Prostate gland (tissue), 2 donors: Measurements from ENCODE around the gene MBP.
"Not testable (repeated sequence)": the region's sequence is repeated elsewhere in the genome, so short reads cannot be mapped to it uniquely, and the experiment has no call there.

Source experiments
- POLR2A ChIP-seq: fragments of 450-650 bp; IDR thresholded peaks from one replicate; pipeline ENCODE4 v1.6.1; 2016; ENCODE audit warnings: antibody characterized with exemption, mild to moderate bottlenecking
- POLR2AphosphoS5 ChIP-seq: sonication (generic); formaldehyde crosslinking; IDR thresholded peaks from one replicate; pipeline ENCODE4 v1.6.1; 2017; ENCODE audit warnings: antibody characterized with exemption
- TF ChIP-seq, protein P1 (sequence below), 4 experiments: fragments of 200-600 bp in 2 of 4; fragments of 450-650 bp in 2 of 4; sonication (generic) in 2 of 4; IDR thresholded peaks; 1 replicate in 3 of 4; 2 replicates in 1 of 4; pipeline ENCODE4 v1.5.1; 2016 to 2019; ENCODE audit warnings: antibody characterized with exemption in 4 of 4, mild to moderate bottlenecking in 2 of 4, moderate library complexity in 2 of 4

DNA sequence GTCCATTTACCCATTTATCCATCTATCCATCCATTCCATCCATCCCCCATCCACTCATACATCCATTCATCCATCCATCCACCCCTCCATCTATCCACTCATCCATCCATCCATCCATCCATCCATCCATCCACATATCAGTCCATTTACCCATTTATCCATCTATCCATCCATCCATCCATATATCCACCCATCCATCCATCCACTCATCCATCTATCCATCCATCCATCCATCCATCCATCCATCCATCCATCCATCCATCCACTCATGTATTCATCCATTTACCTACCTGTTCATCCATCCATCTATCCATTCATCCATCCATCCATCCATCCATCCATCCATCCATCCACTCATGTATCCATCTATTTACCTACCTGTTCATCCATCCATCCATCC lies 113.9 kb downstream of the MBP start:
- TF ChIP-seq, protein P1, sequence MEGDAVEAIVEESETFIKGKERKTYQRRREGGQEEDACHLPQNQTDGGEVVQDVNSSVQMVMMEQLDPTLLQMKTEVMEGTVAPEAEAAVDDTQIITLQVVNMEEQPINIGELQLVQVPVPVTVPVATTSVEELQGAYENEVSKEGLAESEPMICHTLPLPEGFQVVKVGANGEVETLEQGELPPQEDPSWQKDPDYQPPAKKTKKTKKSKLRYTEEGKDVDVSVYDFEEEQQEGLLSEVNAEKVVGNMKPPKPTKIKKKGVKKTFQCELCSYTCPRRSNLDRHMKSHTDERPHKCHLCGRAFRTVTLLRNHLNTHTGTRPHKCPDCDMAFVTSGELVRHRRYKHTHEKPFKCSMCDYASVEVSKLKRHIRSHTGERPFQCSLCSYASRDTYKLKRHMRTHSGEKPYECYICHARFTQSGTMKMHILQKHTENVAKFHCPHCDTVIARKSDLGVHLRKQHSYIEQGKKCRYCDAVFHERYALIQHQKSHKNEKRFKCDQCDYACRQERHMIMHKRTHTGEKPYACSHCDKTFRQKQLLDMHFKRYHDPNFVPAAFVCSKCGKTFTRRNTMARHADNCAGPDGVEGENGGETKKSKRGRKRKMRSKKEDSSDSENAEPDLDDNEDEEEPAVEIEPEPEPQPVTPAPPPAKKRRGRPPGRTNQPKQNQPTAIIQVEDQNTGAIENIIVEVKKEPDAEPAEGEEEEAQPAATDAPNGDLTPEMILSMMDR (IDR thresholded peaks at IDR 0.05), result not testable (repeated sequence)
- TF ChIP-seq POLR2A, POLR2AphosphoS5: not testable (repeated sequence)
